Nephron (organoid): ENCODE data around the gene MAGEF1.

Source experiments
- H3K27ac Mint-ChIP-seq, 3 experiments: 2 replicates each; pipeline ENCODE4 v1.8.0; 2020; ENCODE audit warnings: mixed read lengths in 3 of 3, mild to moderate bottlenecking in 2 of 3, moderate library complexity in 1 of 3
- H3K27me3 Mint-ChIP-seq: 2 replicates; pipeline ENCODE4 v1.8.0; 2021; ENCODE audit warnings: low read depth, mild to moderate bottlenecking, moderate library complexity, mixed read lengths
- H3K36me3 Mint-ChIP-seq: 2 replicates; pipeline ENCODE4 v1.8.0; 2020; ENCODE audit warnings: low read depth, mixed read lengths
- H3K4me1 Mint-ChIP-seq: 2 replicates; pipeline ENCODE4 v1.8.0; 2020; ENCODE audit warnings: mixed read lengths
- H3K4me3 Mint-ChIP-seq, 3 experiments: 2 replicates each; pipeline ENCODE4 v1.8.0; 2020; ENCODE audit warnings: mild to moderate bottlenecking in 3 of 3, mixed read lengths in 3 of 3, moderate library complexity in 2 of 3
- H3K9me3 Mint-ChIP-seq: 2 replicates; pipeline ENCODE4 v1.8.0; 2020; ENCODE audit warnings: mixed read lengths
- CTCF ChIP-seq, 3 experiments: fragments of 200-600 bp; sonication (generic); IDR thresholded peaks; one replicate each; pipeline ENCODE4 v1.5.0; 2021; ENCODE audit warnings: antibody characterized with exemption in 3 of 3; ENCODE audit not compliant: unreplicated experiment in 3 of 3

The MAGEF1 gene

GRCh38 chr3:184728010-184728527 lies 16.2 kb upstream of the MAGEF1 start:
- Mint-ChIP-seq H3K4me1 (peaks cover 60% of the 10 kb centered on the region), H3K36me3 (no peaks in the 10 kb centered on the region), H3K4me3 (no peak overlapping the region), H3K27ac (peak overlapping the region in 1 of 3 experiments; percentile 19), H3K9me3 (no peaks in the 10 kb centered on the region), H3K27me3 (peaks cover 11% of the 10 kb centered on the region)
- TF ChIP-seq CTCF (IDR thresholded peaks at IDR 0.05; ENCODE audit: unreplicated experiment in 3 of 3): no peak

GRCh38 chr3:184727357-184728009 lies 15.6 kb upstream of the MAGEF1 start:
- TF ChIP-seq CTCF (IDR thresholded peaks at IDR 0.05; ENCODE audit: unreplicated experiment in 3 of 3): peak; percentile 69 to 76 (median 70)
- Mint-ChIP-seq H3K4me1 (peaks cover 60% of the 10 kb centered on the region), H3K36me3 (no peaks in the 10 kb centered on the region), H3K4me3 (no peak overlapping the region), H3K27ac (peak overlapping the region; percentile 45 to 78 (median 74)), H3K9me3 (no peaks in the 10 kb centered on the region), H3K27me3 (peaks cover 11% of the 10 kb centered on the region)

- H3K4me3 Mint-ChIP-seq: no peak overlapping the region
- peaks cover 10% of the 10 kb centered on the region for H3K27me3 Mint-ChIP-seq
- H3K9me3 Mint-ChIP-seq: no peaks in the 10 kb centered on the region
- no peaks in the 10 kb centered on the region for H3K36me3 Mint-ChIP-seq
- no peak for TF ChIP-seq CTCF (IDR thresholded peaks at IDR 0.05; ENCODE audit: unreplicated experiment in 3 of 3)
- H3K27ac Mint-ChIP-seq: peak overlapping the region; percentile 12 to 78 (median 57)
- H3K4me1 Mint-ChIP-seq: peaks cover 50% of the 10 kb centered on the region
These were observed 14.6 kb upstream of the MAGEF1 start for GRCh38 chr3:184726497-184726896.

GRCh38 chr3:184725176-184725719 lies 13.4 kb upstream of the MAGEF1 start:
- no peak overlapping the region for H3K4me3 Mint-ChIP-seq
- peaks cover 38% of the 10 kb centered on the region for H3K4me1 Mint-ChIP-seq
- H3K9me3 Mint-ChIP-seq: no peaks in the 10 kb centered on the region
- TF ChIP-seq CTCF (IDR thresholded peaks at IDR 0.05; ENCODE audit: unreplicated experiment in 3 of 3): no peak
- H3K36me3 Mint-ChIP-seq: no peaks in the 10 kb centered on the region
- H3K27ac Mint-ChIP-seq: no peak overlapping the region
- H3K27me3 Mint-ChIP-seq: peaks cover 5% of the 10 kb centered on the region

GRCh38 chr3:184724699-184725098 lies 12.8 kb upstream of the MAGEF1 start:
- no peak overlapping the region for H3K4me3 Mint-ChIP-seq
- no peaks in the 10 kb centered on the region for H3K9me3 Mint-ChIP-seq
- no peak for TF ChIP-seq CTCF (IDR thresholded peaks at IDR 0.05; ENCODE audit: unreplicated experiment in 3 of 3)
- H3K27me3 Mint-ChIP-seq: peaks cover 4% of the 10 kb centered on the region
- peaks cover 37% of the 10 kb centered on the region for H3K4me1 Mint-ChIP-seq
- no peak overlapping the region for H3K27ac Mint-ChIP-seq
- no peaks in the 10 kb centered on the region for H3K36me3 Mint-ChIP-seq

GRCh38 chr3:184719709-184720108 lies 7.8 kb upstream of the MAGEF1 start:
- Mint-ChIP-seq H3K4me3 (no peak overlapping the region), H3K9me3 (no peaks in the 10 kb centered on the region), H3K36me3 (no peaks in the 10 kb centered on the region), H3K27me3 (no peaks in the 10 kb centered on the region), H3K27ac (no peak overlapping the region), H3K4me1 (peaks cover 42% of the 10 kb centered on the region)
- no peak for TF ChIP-seq CTCF (IDR thresholded peaks at IDR 0.05; ENCODE audit: unreplicated experiment in 3 of 3)
